DOHH2 (cell line): ENCODE data around the gene FKBP6.
"Not testable (repeated sequence)": the region's sequence is repeated elsewhere in the genome, so short reads cannot be mapped to it uniquely, and the experiment has no call there.

Experiments
- H3F3A ChIP-seq: fragments of 200-600 bp; sonication (generic), shearing (Covaris generic); 2 replicates; pipeline ENCODE4 v1.6.0; 2016; ENCODE audit warnings: antibody characterized with exemption, mild to moderate bottlenecking; ENCODE audit not compliant: control insufficient read depth, insufficient read depth
- H3K27ac ChIP-seq: fragments of 200-600 bp; sonication (generic); 2 replicates; pipeline ENCODE4 v1.5.1; 2014; ENCODE audit warnings: low read depth, mild to moderate bottlenecking, low read length, moderate library complexity
- H3K27me3 ChIP-seq: fragments of 200-600 bp; sonication (generic); 2 replicates; pipeline ENCODE4 v1.6.1; 2014; ENCODE audit warnings: mild to moderate bottlenecking, low read length, mixed read lengths; ENCODE audit not compliant: control insufficient read depth
- H3K36me3 ChIP-seq: fragments of 200-600 bp; sonication (generic); 2 replicates; pipeline ENCODE4 v1.6.1; 2014; ENCODE audit warnings: mild to moderate bottlenecking, low read length, moderate library complexity, mixed read lengths; ENCODE audit not compliant: control insufficient read depth
- H3K4me1 ChIP-seq: fragments of 200-600 bp; sonication (generic); 2 replicates; pipeline ENCODE4 v1.6.1; 2014; ENCODE audit warnings: mild to moderate bottlenecking, low read length, mixed read lengths; ENCODE audit not compliant: control insufficient read depth
- H3K4me2 ChIP-seq: fragments of 200-600 bp; sonication (generic); 2 replicates; pipeline ENCODE4 v1.6.0; 2014; ENCODE audit warnings: mild to moderate bottlenecking, low read length, moderate library complexity
- H3K4me3 ChIP-seq: fragments of 200-600 bp; sonication (generic); 2 replicates; pipeline ENCODE4 v1.5.1; 2014; ENCODE audit warnings: mild to moderate bottlenecking, low read length, mixed read lengths
- H3K79me2 ChIP-seq: fragments of 200-600 bp; sonication (generic); 2 replicates; pipeline ENCODE4 v1.6.1; 2014; ENCODE audit warnings: mild to moderate bottlenecking, low read length, mixed read lengths; ENCODE audit not compliant: control insufficient read depth
- H3K9me2 ChIP-seq: fragments of 200-600 bp; sonication (generic); replicated peaks from 2 replicates; pipeline ENCODE4 v1.6.1; 2014; ENCODE audit warnings: mild to moderate bottlenecking, low read length, mixed read lengths; ENCODE audit not compliant: control insufficient read depth
- H3K9me3 ChIP-seq: fragments of 200-600 bp; sonication (generic); 2 replicates; pipeline ENCODE4 v1.6.1; 2014; ENCODE audit warnings: antibody characterized with exemption, low read length, mixed read lengths; ENCODE audit not compliant: control insufficient read depth, insufficient read depth
- H4K20me1 ChIP-seq: fragments of 200-600 bp; sonication (generic); 2 replicates; pipeline ENCODE4 v1.6.0; 2014; ENCODE audit warnings: low read depth, mild to moderate bottlenecking, antibody characterized with exemption, low read length, moderate library complexity; ENCODE audit not compliant: control insufficient read depth, insufficient read depth
- CTCF ChIP-seq: fragments of 200-600 bp; sonication (generic); IDR thresholded peaks from one replicate; pipeline ENCODE4 v1.5.1; 2014; ENCODE audit warnings: antibody characterized with exemption, mild to moderate bottlenecking, low read depth, low read length; ENCODE audit not compliant: poor library complexity, severe bottlenecking
- EZH2phosphoT487 ChIP-seq: fragments of 200-600 bp; sonication (generic); IDR thresholded peaks from 2 replicates; pipeline ENCODE4 v1.6.1; 2017; ENCODE audit warnings: borderline replicate concordance, mild to moderate bottlenecking, antibody characterized with exemption, low read length, moderate library complexity, mixed read lengths

The FKBP6 gene

GRCh38 chr7:73397521-73398281 lies 69.7 kb downstream of the FKBP6 start:
- no peaks in the 10 kb centered on the region for H3K4me1 ChIP-seq
- peaks cover 2% of the 10 kb centered on the region; the same call in 1 of the 2 replicates for H3K27me3 ChIP-seq
- H3K9me2 ChIP-seq = no peaks in the 10 kb centered on the region
- H4K20me1 ChIP-seq = no peaks in the 10 kb centered on the region
- H3K79me2 ChIP-seq = no peaks in the 10 kb centered on the region
- no peaks in the 10 kb centered on the region for H3F3A ChIP-seq
- no peaks in the 10 kb centered on the region for H3K36me3 ChIP-seq
- H3K9me3 ChIP-seq = no peaks in the 10 kb centered on the region
- no peak overlapping the region for H3K4me3 ChIP-seq
- H3K4me2 ChIP-seq = no peak overlapping the region
- no peak for TF ChIP-seq EZH2phosphoT487
- no peak for TF ChIP-seq CTCF
- H3K27ac ChIP-seq = no peak overlapping the region

- H3K4me1 ChIP-seq, H3K4me2 ChIP-seq, H3K9me2 ChIP-seq, H3F3A ChIP-seq, H3K4me3 ChIP-seq, H4K20me1 ChIP-seq, H3K79me2 ChIP-seq, H3K36me3 ChIP-seq, H3K9me3 ChIP-seq, H3K27ac ChIP-seq, H3K27me3 ChIP-seq: not testable (repeated sequence)
These were observed 71.5 kb downstream of the FKBP6 start for GRCh38 chr7:73399185-73400050.

GRCh38 chr7:73404860-73405259 lies 76.9 kb downstream of the FKBP6 start:
- H3K36me3 ChIP-seq, H4K20me1 ChIP-seq, H3K9me3 ChIP-seq, H3K4me3 ChIP-seq, H3K27me3 ChIP-seq, H3K9me2 ChIP-seq, H3K79me2 ChIP-seq, H3K27ac ChIP-seq, H3K4me2 ChIP-seq, H3F3A ChIP-seq, H3K4me1 ChIP-seq: not testable (repeated sequence)
